NCI-H2196 treated with DMSO at 0.1 percent for 48 hours (cell line): ENCODE measurements around the gene CCDC38.

Experiments used
- DNase-seq: peaks from one replicate; lab custom pipeline; 2025; ENCODE audit not compliant: unreplicated experiment; lab: John Stamatoyannopoulos, UW

Gene CCDC38

DNA sequence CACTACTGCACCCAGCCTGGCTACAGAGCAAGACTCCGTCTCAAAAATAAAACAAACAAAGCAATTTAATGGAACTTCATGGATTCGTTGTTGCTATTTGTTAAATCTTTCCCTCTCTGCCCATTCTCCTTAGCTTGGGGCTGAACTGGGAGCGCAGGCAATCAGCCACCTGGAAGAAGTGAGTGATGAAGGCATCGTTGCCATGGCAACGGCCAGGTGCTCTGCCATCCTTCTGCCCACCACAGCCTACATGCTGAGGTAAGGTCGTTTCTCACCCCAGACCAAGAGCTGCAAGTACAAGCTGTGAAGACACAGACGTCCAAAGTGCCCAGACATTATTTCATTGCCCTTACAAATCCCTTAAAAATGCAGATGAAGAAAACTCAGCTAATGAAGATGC is 19.8 kb upstream of the CCDC38 start:
- DNase-seq, result no peak

DNA sequence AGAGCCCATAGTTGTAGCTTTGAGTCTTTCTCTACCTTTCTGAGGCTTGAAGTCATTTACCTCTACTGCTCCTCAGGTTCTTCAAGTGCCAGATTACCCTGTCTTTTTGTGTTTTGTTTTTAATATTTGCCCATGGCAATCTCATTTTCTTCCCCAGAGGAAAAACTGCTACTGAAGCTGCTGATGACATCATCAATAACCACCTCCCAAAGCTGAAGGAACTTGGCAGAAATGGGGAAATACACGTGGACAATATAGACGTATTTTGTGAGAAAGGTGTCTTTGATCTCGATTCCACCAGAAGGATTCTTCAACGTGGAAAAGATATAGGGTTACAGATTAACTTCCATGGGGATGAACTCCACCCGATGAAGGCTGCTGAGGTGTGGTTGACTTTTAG is 17.8 kb upstream of the CCDC38 start:
- no peak for DNase-seq

DNA sequence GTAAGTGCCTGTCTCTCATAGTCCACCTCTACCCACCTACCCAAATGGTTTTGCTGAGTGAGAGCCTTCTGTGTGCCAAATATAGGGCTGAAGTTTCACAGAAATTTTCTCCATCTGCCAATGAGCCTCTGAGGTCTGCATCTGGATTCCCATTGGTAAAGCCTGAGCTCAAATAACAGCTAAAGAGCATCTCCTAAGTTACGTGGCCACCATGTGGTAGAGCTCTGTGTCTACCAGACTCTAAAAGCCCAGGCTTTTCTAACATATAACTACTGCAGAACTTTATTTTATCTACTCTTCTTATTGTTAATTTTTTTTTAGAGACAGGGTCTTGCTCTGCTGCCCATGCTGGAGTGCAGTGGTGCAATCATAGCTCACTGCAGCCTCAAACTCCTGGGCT is 16.7 kb upstream of the CCDC38 start:
- no peak for DNase-seq

DNA sequence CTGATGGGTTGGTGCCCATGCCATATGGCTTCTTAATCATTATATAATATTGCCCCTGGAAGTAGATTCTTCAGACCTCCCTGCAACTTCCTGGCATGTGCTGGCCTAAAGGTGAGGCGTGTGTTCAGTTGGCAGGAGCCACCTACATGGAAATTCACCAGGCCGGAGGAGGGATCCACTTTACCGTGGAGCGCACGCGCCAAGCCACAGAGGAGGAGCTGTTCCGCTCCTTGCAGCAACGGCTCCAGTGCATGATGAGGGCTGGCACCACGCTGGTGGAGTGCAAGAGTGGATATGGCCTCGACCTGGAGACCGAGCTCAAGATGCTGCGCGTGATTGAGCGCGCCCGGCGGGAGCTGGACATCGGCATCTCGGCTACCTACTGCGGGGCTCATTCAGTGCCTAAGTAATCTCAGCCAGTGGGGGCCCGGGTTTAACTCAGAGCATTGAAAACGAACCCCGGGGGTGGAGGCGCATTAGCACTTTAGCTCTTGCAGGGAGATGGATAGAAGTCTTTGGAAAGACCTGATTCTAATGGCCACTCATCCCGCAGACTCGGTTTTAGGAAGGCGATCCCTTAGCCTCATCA is 14.2 kb upstream of the CCDC38 start:
- no peak for DNase-seq

DNA sequence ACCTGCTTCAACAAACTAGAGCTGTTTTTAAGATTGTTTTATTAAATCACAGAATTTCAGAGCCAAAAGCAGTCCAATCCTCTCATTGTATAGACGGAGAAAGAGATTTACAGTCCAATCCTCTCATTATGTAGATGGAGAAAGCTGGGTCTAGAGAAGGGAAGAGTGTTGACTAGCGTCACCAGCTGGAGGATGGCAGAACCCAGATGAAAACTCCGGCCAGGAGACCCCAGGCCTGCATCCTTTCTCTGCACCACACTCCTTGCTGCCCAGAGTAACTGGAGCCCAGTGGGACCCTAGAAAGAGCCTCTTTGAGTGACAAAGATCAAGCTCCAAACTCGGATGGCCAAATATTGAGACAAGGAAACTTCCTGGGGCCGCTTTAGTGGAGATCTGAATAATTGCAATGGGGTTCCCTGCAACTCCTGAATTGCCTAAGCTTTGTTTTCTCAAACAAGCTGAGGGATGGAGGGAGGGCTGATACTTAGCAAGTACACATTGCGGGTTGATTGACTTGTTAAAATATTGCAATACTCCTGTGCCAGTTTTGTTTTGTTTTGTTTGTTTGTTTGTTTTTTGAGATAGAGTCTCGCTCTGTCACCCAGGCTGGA is 13.2 kb upstream of the CCDC38 start:
- DNase-seq, result no peak

DNA sequence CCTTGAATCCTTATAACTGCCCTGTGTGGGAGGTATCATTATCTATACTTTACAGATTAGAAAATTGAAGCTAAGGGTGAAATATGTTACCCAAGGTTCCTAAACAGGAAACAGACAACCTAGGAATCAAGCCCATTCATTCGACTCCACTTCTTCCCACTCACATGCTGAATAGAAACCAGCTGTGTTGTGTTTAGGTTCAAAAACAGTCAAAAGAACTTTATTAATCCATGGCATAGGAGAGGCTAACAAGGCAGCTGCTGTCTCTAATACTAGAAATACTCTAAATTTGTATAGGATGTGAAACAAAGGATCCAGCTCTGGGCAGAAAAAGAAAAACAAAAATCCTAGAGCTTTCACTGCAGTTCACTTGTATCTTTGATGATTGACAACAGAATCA is 10.6 kb upstream of the CCDC38 start:
- DNase-seq, result no peak

DNA sequence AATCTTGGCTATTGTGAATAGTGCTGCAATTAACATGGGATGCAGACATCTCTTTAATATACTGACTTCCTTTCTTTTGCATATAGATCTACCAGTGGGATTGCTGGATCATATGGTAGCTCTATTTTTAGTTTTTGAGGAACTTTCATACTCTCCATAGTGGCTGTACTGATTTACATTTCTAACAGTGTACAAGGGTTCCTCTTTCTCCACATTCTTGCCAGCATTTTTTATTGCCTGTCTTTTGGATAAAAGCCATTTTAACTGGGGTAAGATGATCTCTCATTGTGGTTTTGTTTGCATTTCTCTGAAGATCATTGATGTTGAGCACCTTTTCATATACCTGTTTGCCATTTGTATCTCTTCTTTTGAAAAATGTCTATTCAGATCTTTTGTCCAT is 9.1 kb upstream of the CCDC38 start:
- no peak for DNase-seq

DNA sequence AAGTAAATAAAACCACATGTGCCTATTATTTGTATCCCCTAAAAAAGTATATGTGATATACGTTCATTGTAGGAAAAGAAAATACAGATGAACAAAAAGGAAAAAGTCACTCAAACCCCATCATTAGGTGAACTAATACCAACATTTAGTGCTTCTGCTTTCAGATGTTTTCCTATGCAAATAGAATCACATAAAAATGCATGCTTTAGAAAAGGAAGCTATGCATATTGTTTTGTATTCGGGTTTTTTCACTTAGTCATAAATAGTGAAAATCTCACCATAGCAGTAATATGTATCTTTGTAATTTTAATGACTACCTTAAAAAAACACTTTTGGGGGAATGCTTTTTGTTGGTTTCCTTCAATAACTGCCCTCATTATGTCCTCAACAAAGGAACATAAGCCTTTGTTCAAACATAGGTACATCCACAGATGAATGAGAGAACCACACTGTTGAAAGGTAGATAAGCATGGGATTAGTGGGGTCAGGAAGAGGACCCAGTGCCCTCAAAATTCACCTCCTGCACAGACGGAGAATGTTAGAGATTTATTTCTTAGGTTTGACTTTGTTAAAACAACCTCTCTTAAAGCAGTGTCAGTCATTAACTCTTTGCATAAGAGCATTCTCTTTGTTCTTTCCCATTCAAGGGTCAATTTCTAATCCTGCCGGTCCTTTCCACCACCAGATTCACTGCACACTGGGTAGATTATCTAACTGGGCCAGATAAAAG is 7.2 kb upstream of the CCDC38 start:
- DNase-seq, result no peak

DNA sequence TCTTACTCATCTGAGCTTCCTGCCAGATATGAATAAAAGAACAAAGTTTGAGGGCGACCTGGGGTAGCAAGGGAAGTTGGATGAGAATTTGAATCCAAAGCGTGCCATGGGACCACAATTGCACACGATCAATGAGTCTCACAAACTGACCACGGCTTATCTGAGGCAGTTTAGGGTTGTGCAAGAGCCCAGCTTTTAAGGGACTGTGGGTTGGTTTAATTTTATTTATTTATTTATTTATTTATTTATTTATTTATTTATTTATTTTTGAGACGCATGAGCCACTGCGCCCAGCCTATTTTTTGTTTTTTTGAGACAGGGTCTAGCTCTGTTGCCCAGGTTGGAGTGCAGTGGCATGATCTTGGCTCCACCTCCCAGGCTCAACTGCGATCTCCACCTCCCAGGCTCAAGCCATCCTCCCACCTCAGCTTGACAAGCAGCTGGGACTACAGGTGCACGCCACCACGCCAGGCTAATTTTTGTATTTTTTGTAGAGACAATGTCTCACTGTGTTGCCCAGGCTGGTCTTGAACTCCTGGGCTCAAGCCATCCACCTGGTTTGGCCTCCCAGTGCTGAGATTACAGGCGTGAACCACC is 1.8 kb upstream of the CCDC38 start:
- no peak for DNase-seq

DNA sequence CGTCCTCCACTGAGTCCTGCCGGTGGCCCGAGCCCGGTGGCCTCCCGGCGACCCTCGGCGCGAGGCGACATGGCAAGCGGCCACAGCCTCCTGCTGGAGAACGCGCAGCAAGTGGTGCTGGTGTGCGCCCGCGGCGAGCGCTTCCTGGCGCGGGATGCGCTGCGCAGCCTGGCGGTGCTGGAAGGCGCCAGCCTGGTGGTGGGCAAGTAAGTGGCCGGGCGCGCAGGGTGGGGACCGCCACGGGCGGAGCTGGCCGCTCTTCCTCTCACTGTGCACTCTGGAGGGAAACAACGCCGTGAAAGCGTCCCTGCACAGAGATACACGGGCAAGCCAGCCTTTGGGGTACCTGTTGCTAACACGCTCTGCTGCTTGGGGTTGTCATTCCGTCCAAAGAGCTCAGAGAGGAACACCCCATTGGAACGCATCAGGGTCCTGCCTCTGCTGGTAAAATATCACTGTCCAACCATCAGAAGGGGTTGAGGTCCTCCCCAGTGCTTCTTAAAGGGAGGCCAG is 972 bp upstream of the CCDC38 start, which contains the start of gene AMDHD1:
Gene AMDHD1, plus strand, starts transcription at position 2 of the 513 bp plus-strand sequence. Its CDS starts 68 bp downstream, at position 70.
- no peak for DNase-seq

DNA sequence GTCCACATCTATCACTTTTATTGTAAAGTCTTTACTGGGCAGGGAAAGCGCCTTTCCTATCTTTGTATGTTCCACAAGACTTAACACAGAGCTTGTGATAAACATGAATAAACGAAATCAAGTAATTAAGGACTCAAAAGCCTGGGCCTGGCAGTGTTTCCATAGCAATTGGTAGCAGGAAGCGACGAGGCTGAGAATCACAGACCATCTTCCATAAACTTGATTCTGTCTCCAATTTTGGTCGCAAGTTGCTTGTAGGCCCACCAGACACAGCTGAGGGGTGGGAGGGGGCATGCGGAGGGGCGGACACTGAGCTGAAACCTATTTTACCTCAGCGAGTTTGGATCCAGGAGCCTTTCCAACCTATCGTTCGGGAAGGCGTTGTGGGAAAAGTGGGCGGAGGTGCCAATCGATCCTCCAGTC is 302 bp downstream of the CCDC38 start:
- DNase-seq, result peak; percentile 45

DNA sequence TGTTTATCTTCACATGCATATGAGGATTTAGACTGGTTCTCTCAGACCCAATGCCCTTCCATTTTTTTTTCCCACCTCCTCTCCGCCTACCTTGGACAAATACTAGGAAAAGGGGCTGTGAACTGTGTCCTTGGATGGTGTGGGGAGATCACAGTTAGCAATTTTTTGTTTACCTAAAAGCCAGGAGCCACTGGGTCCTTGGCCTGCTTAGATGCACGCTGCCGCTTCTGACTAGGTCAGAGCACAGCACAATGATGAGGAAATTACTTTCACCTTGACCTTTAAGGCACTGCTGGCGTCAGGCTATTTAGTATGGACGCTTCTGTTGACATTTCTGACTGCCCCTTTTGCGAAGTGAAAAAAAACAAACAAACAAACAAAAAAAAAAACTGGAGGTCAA is 1.9 kb downstream of the CCDC38 start:
- DNase-seq, result no peak

DNA sequence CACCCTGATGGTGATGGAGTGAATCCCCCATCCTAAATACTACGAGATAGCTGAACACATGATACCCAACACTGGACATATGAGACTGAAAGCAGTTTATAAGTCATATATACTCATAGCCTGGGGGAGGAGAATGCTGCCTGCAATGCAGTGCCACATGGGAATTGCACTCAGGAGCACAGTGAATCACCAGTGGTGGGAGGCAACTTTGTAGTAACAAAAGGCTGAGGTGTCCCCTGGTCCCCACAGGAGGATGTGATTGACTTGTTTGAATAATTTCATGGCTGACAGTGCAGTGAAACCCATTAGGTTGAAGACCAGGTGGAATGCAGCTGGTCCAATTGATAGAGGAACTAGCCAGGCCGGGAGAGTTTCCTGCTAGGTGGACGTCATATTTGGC is 20.2 kb downstream of the CCDC38 start:
- no peak for DNase-seq

DNA sequence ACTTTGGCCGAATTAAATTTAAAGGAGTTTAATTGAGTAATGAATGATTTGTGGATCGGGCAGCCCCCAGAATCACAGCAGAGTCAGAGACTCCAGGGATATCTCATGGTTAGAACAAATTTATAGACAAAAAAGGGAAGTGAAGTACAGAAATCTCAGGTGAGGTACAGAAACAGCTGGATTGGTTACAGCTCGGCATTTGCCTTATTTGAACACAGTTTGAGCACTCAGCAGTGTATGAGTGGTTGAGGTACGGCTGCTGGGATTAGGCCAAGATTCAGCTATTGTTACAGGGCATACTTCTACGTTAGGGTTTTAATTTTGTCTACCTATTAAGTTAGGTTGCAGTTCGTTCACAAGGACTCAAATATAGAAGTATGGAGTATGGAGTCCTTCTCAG is 23.3 kb downstream of the CCDC38 start:
- no peak for DNase-seq

DNA sequence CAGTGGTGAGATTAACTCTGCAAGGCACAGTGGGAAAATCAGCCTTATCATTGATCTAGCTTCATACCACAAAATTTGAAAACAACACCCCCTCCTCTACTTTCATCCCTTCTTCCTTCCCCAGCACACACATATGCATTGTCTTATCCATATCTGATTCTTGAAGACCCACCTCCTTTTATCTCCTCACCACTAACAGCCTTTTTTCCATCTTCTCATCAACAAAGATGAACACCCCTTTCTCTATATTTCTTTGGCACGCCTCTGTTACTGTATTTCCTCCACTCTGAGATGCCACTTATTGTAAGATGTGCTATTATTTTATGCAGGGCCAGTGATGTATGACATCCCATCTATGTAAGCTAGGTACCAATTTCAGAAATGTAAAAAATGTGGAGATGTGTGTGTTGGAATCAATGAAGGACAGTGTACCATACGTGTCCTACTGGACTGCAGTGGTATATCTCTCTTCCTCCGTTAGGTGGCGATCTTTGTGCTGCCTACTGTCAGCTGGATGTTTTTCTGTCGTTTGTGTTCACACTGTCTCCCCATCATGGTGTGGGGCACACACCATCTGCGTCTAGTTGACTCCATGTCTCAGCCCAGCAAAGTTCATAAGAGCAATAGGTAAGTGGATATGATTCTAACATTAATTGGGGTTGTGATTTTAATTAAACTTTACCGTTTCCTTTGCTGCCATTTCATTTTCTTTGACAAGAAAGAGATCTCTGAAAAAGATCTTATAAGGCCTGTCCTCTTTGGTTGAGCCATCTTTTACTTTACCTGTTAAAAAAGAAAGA is 24.0 kb downstream of the CCDC38 start:
- peak; percentile 18 for DNase-seq

DNA sequence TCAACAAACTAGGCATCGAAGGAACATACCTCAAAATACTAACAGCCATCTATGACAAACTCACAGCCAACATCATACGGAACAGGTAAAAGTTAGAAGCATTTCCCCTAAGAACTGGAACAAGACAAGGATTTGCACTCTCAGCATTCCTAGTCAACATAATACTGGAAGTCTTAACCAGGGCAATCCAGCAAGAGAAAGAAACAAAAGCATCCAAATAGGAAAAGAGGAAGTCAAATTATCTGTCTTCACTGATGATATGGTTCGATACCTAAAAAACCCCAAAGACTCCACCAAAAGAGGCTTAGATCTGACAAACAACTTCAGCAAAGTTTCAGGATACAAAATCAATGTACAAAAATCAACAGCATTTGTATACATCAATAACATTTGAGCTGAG is 32.5 kb downstream of the CCDC38 start:
- DNase-seq, result no peak

DNA sequence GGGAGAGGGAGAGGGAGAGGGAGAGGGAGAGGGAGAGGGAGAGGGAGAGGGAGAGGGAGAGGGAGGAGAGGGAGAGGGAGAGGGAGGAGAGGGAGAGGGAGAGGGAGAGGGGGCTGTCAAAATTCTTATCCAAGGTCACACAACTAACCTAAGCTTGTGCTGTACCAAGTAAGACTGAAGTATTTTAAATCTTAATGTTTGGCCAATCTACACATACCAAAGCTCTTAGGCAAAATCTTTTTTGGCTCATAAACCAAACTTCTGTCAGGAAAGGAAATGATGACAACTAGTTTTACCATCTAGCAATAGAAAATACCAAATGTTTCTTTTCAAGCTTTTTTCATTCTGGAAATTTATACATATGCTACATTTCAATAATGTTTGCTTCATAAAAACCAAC is 33.8 kb downstream of the CCDC38 start:
- no peak for DNase-seq

DNA sequence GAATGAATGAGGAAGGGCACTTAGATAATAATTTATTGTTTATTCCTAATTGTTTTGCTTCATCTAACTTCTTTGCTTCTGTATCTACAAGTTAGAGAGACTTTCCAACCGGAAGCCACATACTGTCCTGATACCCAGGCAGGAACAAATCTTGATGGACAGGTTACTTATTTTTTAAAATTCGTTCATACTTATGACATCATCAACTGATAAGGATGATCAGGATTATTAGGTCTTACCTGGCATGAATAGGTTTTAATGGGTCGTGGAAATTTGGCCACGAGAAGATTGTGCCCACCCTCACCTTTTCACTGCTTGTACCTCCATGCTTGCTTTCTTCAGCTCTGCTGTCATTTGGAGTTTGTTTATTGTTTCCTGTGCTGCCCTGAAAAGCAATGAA is 44.3 kb downstream of the CCDC38 start:
- DNase-seq, result no peak

DNA sequence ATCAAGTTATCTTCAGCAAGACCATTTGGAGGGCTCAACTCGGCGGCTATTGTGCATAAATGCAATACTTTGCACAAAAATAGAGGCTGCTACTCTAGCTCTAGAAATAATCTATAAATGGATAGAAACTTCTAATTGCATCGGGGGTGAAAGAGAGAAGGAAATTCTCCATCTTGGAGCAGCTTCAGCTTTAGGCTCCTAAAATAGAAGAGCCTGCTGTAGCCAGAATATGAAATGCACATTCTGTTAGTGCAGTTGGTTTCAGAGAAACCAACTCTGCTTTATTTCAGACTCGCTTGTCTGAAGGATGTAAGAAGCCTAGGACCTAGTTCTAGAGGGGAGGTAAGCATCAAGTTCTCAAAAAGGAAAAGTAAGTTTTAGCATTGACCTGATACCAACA is 45.6 kb downstream of the CCDC38 start:
- no peak for DNase-seq

DNA sequence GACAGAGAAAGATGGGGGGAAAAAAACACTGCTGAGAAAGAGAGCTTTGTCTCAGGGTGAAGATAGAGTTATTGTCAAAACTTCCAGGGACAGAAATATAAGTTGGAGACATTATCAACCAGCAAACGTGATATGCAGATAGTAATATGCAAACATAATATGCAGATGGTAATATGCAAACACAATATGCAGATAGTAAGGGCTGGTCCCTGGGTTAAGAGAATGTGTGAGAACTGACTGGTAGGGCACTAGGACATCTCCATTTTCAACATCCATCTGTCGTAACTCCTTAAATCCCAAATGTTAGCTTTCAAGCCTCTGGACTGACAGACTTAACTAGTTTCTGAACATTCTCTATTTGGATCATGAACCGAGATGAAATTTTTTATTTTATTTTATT is 51.5 kb downstream of the CCDC38 start:
- no peak for DNase-seq

DNA sequence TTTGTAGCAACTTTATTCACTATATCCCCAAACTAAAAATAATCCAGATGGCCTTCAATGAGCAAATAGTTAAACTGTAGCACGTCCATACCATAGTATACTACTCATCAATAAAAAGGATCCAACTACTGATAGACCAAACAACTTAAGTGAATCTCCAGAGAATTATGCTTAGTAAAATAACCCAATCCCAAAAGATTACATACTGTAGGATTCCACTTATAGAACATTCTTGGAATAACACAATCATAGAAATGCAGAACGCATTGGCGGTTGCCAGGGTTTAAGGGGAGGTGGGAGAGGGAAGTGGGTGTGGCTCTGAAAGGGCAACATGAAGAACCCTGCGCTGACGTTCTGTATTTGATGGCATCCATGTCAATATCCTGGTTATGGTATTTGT is 55.1 kb downstream of the CCDC38 start:
- no peak for DNase-seq
